Activated naive CD8-positive, alpha-beta T cell treated with anti-CD3 and anti-CD28 coated beads for 36 hours (primary cell): ENCODE measurements around the gene TFPT. TPM values are rescaled to one million over a fixed set of nuclear protein-coding genes. Genes with fewer than 3 reads are reported as not detected.

Experiments
- DNase-seq: peaks from one replicate; pipeline ENCODE4 v3.0.0; 2021
- H3K27ac Mint-ChIP-seq: one replicate; pipeline ENCODE4 v1.8.0; 2022; ENCODE audit warnings: mild to moderate bottlenecking, moderate library complexity, mixed read lengths
- H3K27me3 Mint-ChIP-seq: one replicate; pipeline ENCODE4 v1.8.0; 2022; ENCODE audit warnings: mild to moderate bottlenecking, mixed read lengths
- H3K36me3 Mint-ChIP-seq: one replicate; pipeline ENCODE4 v1.8.0; 2021; ENCODE audit warnings: mild to moderate bottlenecking, mixed read lengths
- H3K4me1 Mint-ChIP-seq: one replicate; pipeline ENCODE4 v1.8.0; 2021; ENCODE audit warnings: mixed read lengths
- H3K4me3 Mint-ChIP-seq: one replicate; pipeline ENCODE4 v1.8.0; 2022; ENCODE audit warnings: mild to moderate bottlenecking, moderate library complexity, mixed read lengths
- H3K9me3 Mint-ChIP-seq: one replicate; pipeline ENCODE4 v1.8.0; 2022; ENCODE audit warnings: mixed read lengths
- total RNA-seq, 2 experiments: library from RNA; stranded (reverse); gene quantifications; one replicate each; pipeline ENCODE4 v1.2.3, GENCODE V29; 2021

TFPT gene
- total RNA-seq, 2 experiments from 2014 or later, result 33.3 to 38.5 TPM

- H3K27ac Mint-ChIP-seq, result peak overlapping the region; percentile 87
- no peaks in the 10 kb centered on the region for H3K9me3 Mint-ChIP-seq
- peak; percentile 99 for DNase-seq
- peak overlapping the region; percentile 94 for H3K4me3 Mint-ChIP-seq
- peaks cover 7% of the 10 kb centered on the region for H3K36me3 Mint-ChIP-seq
- H3K27me3 Mint-ChIP-seq, result peaks cover 10% of the 10 kb centered on the region
- peaks cover 44% of the 10 kb centered on the region for H3K4me1 Mint-ChIP-seq
Observed at GRCh38 chr19:54136864-54137698, 21.6 kb upstream of the TFPT start.

DNA sequence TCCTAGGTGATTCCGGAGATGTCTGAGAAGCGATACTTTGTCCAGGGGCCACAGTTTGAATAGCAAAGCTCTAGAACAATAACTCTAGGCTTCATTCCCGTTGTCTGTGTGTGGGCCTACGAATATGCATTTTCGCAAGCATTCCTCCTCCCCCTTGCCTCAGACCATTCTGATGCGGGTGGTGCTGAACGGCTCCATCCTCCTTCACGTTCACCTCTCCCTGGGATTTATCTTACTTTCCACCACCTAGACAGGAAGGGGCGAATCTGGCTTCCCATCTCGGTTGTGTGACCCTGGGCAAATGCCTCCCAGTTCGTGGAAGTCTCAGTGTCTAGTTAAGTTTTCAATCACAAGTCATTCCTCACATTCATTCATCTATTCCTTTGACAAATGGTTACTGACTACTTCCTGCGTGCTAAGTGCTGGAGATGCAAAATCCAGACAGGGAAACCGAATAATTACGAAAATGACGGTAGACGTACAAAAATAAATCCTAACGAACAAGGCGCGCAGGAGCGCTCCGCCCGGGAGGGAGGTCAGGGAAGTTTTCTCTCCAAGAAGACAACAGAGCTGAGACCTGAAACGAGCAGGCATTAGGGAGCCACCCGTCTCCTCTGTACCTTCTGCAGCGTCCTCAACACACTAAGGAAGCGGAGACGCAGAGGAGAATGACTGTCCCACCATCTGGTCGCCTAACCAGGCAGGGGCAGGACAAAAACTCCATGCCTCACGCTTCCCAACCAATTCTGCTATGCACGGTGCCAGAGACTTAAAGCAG is 20.8 kb upstream of the TFPT start:
- H3K9me3 Mint-ChIP-seq, result no peaks in the 10 kb centered on the region
- H3K4me1 Mint-ChIP-seq, result peaks cover 37% of the 10 kb centered on the region
- DNase-seq, result no peak
- peak overlapping the region; percentile 94 for H3K4me3 Mint-ChIP-seq
- H3K27ac Mint-ChIP-seq, result peak overlapping the region; percentile 87
- peaks cover 7% of the 10 kb centered on the region for H3K36me3 Mint-ChIP-seq
- H3K27me3 Mint-ChIP-seq, result peaks cover 10% of the 10 kb centered on the region

GRCh38 chr19:54133957-54134590 is 18.6 kb upstream of the TFPT start:
- Mint-ChIP-seq H3K9me3 (no peaks in the 10 kb centered on the region), H3K36me3 (peaks cover 4% of the 10 kb centered on the region), H3K4me1 (peaks cover 19% of the 10 kb centered on the region), H3K4me3 (no peak overlapping the region), H3K27me3 (peaks cover 10% of the 10 kb centered on the region), H3K27ac (no peak overlapping the region)
- DNase-seq, result no peak

DNA sequence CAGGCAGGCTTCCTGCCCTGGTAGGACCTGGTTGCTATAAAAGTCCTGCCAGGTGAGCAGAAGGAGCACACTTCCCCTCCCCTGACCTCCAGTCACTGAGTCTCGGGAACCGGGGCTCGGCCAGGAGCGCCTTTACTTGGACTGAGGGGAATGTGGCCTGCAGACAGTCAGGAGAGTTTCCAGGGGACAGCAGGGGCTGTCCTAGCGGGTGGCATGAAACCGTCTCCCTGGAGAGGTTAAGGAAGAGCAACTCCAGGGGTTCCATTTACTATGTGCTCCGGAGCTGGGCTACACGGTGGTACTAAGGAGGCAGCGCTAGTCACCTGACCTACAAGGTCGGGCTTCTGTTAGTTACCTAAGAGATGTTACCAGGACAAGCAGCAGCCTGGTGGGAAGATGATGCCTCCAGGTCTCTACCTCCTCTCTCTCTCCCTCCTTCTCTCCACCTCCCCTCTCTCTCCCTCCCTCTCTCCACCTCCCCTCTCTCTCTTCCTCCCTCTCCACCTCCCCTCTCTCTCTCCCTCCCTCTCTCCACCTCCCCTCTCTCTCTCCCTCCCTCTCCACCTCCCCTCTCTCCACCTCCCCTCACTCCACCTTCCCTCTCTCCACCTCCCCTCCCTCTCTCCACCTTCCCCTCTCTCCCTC is 18.0 kb upstream of the TFPT start:
- H3K36me3 Mint-ChIP-seq, result no peaks in the 10 kb centered on the region
- peaks cover 14% of the 10 kb centered on the region for H3K4me1 Mint-ChIP-seq
- no peaks in the 10 kb centered on the region for H3K9me3 Mint-ChIP-seq
- H3K27me3 Mint-ChIP-seq, result peaks cover 10% of the 10 kb centered on the region
- DNase-seq, result no peak
- H3K4me3 Mint-ChIP-seq, result no peak overlapping the region
- H3K27ac Mint-ChIP-seq, result no peak overlapping the region

- H3K4me3 Mint-ChIP-seq, result no peak overlapping the region
- H3K36me3 Mint-ChIP-seq, result peaks cover 4% of the 10 kb centered on the region
- no peak overlapping the region for H3K27ac Mint-ChIP-seq
- H3K4me1 Mint-ChIP-seq, result peaks cover 4% of the 10 kb centered on the region
- no peak for DNase-seq
- no peaks in the 10 kb centered on the region for H3K9me3 Mint-ChIP-seq
- H3K27me3 Mint-ChIP-seq, result no peaks in the 10 kb centered on the region
Observed at GRCh38 chr19:54129617-54129996, 14.2 kb upstream of the TFPT start.

- Mint-ChIP-seq H3K27ac (no peak overlapping the region), H3K4me1 (no peaks in the 10 kb centered on the region), H3K9me3 (no peaks in the 10 kb centered on the region), H3K36me3 (peaks cover 4% of the 10 kb centered on the region), H3K4me3 (no peak overlapping the region), H3K27me3 (no peaks in the 10 kb centered on the region)
- DNase-seq, result no peak
Observed at GRCh38 chr19:54128796-54129616, 13.5 kb upstream of the TFPT start.

DNA sequence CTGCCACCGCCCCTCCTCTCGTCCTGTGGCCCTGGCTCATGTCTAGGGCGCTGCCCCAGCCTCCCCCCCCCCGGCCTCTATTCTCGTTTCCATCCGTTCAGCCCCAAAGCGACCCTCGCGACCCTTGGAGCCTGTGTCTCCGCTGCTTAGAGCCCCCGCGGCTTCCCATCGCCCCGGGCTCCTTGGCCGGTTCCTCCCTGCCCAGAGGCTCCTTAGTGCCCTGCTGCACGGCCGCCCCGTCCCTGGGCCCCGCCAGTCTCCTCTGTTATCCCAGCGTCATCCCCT is 12.9 kb upstream of the TFPT start:
- Mint-ChIP-seq H3K9me3 (no peaks in the 10 kb centered on the region), H3K27me3 (no peaks in the 10 kb centered on the region)

GRCh38 chr19:54127688-54128440 is 12.4 kb upstream of the TFPT start:
- H3K4me3 Mint-ChIP-seq, result no peak overlapping the region
- H3K36me3 Mint-ChIP-seq, result peaks cover 9% of the 10 kb centered on the region
- H3K4me1 Mint-ChIP-seq, result no peaks in the 10 kb centered on the region
- no peaks in the 10 kb centered on the region for H3K27me3 Mint-ChIP-seq
- no peak for DNase-seq
- H3K9me3 Mint-ChIP-seq, result no peaks in the 10 kb centered on the region
- no peak overlapping the region for H3K27ac Mint-ChIP-seq

More for the DNA sequence above, 12.9 kb upstream of the TFPT start:
- Mint-ChIP-seq H3K36me3 (peaks cover 7% of the 10 kb centered on the region), H3K4me1 (no peaks in the 10 kb centered on the region), H3K4me3 (no peak overlapping the region), H3K27ac (no peak overlapping the region)
- no peak for DNase-seq

DNA sequence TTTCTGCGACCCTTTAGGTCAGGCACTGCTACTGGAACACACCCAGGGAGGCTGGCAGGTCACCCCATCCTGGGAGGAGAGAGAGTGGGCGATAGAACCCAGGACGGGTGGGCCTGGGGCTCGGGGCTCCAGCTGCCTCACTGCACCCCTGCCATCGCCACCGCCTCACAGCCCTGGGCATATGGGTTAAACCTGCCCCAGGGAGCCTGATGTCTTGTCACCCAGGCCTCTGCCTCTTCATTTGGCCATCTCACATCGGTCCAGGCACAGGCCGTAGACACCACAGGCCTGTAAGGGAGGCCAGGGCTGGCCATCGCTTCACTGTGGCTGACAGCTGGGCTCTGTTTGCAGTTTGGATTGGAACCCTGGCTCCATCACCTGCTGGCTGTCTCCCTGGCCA is 10.3 kb upstream of the TFPT start:
- no peak for DNase-seq
- Mint-ChIP-seq H3K4me1 (no peaks in the 10 kb centered on the region), H3K27ac (no peak overlapping the region), H3K9me3 (no peaks in the 10 kb centered on the region), H3K36me3 (peaks cover 19% of the 10 kb centered on the region), H3K27me3 (no peaks in the 10 kb centered on the region), H3K4me3 (no peak overlapping the region)

DNA sequence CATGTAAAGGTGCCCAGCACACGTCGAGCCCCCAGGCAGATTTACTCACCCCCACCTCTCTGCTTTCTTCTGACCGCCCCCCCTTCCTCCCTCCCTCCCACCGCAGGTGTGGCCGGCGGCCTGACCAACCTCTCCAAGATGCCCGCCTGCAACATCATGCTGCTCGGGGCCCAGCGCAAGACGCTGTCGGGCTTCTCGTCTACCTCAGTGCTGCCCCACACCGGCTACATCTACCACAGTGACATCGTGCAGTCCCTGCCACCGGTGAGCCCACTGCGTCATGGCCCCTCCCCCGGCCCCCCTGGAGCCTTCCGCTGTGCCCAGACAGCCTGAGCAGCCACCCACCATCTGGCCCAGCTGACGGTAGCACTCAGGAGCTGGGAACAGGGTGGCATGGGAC is 8.9 kb upstream of the TFPT start:
- peaks cover 26% of the 10 kb centered on the region for H3K36me3 Mint-ChIP-seq
- H3K4me3 Mint-ChIP-seq, result no peak overlapping the region
- no peaks in the 10 kb centered on the region for H3K4me1 Mint-ChIP-seq
- no peaks in the 10 kb centered on the region for H3K9me3 Mint-ChIP-seq
- no peak overlapping the region for H3K27ac Mint-ChIP-seq
- no peak for DNase-seq
- no peaks in the 10 kb centered on the region for H3K27me3 Mint-ChIP-seq

DNA sequence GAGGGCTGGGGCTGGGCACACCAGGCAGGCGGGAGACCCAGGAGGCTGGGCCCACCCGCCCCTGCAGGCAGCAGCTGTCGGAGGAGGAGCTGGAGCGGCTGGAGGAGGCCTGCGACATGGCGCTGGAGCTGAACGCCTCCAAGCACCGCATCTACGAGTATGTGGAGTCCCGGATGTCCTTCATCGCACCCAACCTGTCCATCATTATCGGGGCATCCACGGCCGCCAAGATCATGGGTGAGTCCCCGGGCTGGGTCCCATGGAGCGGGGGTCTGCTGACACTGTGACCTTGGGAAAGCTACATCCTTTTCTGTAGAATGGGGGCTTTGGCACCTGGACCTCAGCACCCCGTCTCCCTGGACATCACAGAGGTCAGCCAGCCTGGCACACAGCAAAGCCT is 8.2 kb upstream of the TFPT start:
- peaks cover 26% of the 10 kb centered on the region for H3K36me3 Mint-ChIP-seq
- H3K27me3 Mint-ChIP-seq, result no peaks in the 10 kb centered on the region
- DNase-seq, result no peak
- H3K9me3 Mint-ChIP-seq, result no peaks in the 10 kb centered on the region
- H3K27ac Mint-ChIP-seq, result no peak overlapping the region
- no peaks in the 10 kb centered on the region for H3K4me1 Mint-ChIP-seq
- no peak overlapping the region for H3K4me3 Mint-ChIP-seq

DNA sequence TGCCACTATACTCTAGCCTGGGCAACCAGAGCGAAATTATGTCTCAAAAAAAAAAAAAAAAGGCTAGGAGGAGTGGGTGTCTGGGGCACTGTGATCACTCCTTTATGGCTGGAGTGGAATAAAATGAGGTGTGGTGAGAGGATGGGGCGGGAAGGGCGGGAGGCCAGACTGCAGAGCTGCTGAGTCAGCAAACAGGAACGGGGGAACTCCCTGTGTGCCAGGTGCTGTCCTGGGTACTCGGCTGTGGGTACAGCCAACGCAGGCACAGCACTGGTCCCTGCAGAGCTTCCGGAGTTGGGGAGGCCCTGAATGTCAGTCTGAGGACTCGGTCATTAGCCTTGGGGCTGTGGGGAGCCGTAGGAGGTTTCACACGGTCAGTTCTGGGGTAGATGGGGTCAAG is 5.8 kb upstream of the TFPT start:
- no peaks in the 10 kb centered on the region for H3K9me3 Mint-ChIP-seq
- H3K27ac Mint-ChIP-seq, result no peak overlapping the region
- peaks cover 26% of the 10 kb centered on the region for H3K36me3 Mint-ChIP-seq
- peaks cover 7% of the 10 kb centered on the region for H3K4me1 Mint-ChIP-seq
- no peak for DNase-seq
- no peaks in the 10 kb centered on the region for H3K27me3 Mint-ChIP-seq
- no peak overlapping the region for H3K4me3 Mint-ChIP-seq

DNA sequence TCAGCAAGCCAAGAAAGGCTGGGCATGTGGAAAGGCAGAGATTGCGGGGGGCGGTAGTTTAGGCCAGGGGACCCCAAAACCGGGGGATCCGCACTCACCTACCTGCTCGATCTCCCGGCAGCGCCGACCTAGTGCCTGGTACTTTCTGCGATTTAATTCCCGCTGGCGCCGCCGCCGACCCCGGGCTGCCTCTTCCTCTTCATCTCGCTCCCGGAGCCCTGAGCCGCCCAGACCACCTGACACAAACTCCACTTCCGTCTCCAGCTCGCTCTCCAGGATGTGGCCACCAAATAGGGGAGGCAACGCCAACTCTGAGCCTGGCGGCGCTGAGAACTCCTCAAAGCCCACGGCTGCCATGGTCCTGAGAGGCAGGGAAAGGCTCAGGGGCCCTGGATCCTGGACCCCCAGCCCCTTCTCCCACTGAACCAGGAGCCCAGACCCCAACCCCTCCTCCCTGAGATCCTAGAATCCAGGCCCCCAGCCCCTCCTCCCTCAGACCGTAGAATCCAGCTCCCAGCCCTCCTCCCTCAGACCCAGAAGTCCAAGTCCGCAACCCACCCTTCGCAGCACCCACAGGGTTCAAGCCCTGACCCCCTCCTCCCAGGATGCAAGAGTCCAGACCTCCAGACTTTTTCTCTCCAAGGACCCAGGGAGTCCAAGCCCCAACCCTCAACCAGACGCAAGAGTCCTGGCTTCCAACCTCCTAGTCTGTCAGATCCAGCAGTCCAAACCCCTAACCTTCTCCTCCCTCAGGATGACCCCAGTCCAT is 933 bp downstream of the TFPT start:
- peak overlapping the region; percentile 90 for H3K4me3 Mint-ChIP-seq
- peaks cover 27% of the 10 kb centered on the region for H3K4me1 Mint-ChIP-seq
- no peaks in the 10 kb centered on the region for H3K27me3 Mint-ChIP-seq
- H3K36me3 Mint-ChIP-seq, result peaks cover 29% of the 10 kb centered on the region
- peak overlapping the region; percentile 96 for H3K27ac Mint-ChIP-seq
- no peaks in the 10 kb centered on the region for H3K9me3 Mint-ChIP-seq
- peak; percentile 71 for DNase-seq
